Cardiac muscle cell (in vitro differentiated cells and primary cell): ENCODE measurements around the gene MYPN. TPM values are rescaled to one million over a fixed set of nuclear protein-coding genes. Genes with fewer than 3 reads are reported as not detected.
"Not testable (repeated sequence)": the region's sequence is repeated elsewhere in the genome, so short reads cannot be mapped to it uniquely, and the experiment has no call there.

Experiments
- DNase-seq, 2 donors: peaks; one replicate each; pipeline versions ENCODE4 v3.0.0 to v3.0.0-alpha.2; 2010 to 2017; ENCODE audit warnings: low read depth in 1 of 2, low spot score in 1 of 2
- H3K27ac ChIP-seq: fragments of 200-600 bp; sonication (generic); 2 replicates; pipeline ENCODE4 v1.5.1; 2016
- H3K27me3 ChIP-seq: fragments of 200-600 bp; sonication (generic); 2 replicates; pipeline ENCODE4 v1.6.0; 2016; ENCODE audit warnings: control low read depth
- H3K36me3 ChIP-seq: fragments of 200-600 bp; sonication (generic); 2 replicates; pipeline ENCODE4 v1.5.1; 2016; ENCODE audit warnings: control low read depth
- H3K4me1 ChIP-seq: fragments of 200-600 bp; sonication (generic); 2 replicates; pipeline ENCODE4 v1.8.1; 2017; ENCODE audit warnings: low read depth, mild to moderate bottlenecking, mixed run types
- H3K4me3 ChIP-seq: fragments of 200-600 bp; sonication (generic); 2 replicates; pipeline ENCODE4 v1.5.1; 2016; ENCODE audit warnings: mild to moderate bottlenecking
- H3K9me3 ChIP-seq: fragments of 200-600 bp; sonication (generic); 2 replicates; pipeline ENCODE4 v1.5.1; 2017; ENCODE audit warnings: low read depth, mild to moderate bottlenecking, control low read depth
- CTCF ChIP-seq: IDR thresholded peaks from 2 replicates; pipeline ENCODE4 v1.5.1; 2012; ENCODE audit warnings: low read depth, mild to moderate bottlenecking, low read length
- polyA plus RNA-seq: library from polyadenylated mRNA; unstranded; fragments of >200 nt; fragmentation: Nextera tagmentation; extraction: Ambion mirVana; gene quantifications from 2 replicates; pipeline ENCODE4 v1.2.1, GENCODE V29; 2016
- total RNA-seq: library from RNA; depleted of rRNA; stranded (reverse); fragments of >200 nt; gene quantifications from 2 replicates; pipeline ENCODE4 v1.2.3, GENCODE V29; 2016

Gene MYPN
- total and polyA plus RNA-seq, 2 experiments from 2014 or later = 3.9 TPM

GRCh38 chr10:68156373-68157185, 47.3 kb downstream of the MYPN start:
- TF ChIP-seq CTCF = peak; percentile 83
- no peak overlapping the region for H3K27ac ChIP-seq
- H3K9me3 ChIP-seq = no peaks in the 10 kb centered on the region
- no peak overlapping the region for H3K4me3 ChIP-seq
- H3K36me3 ChIP-seq = no peaks in the 10 kb centered on the region
- no peaks in the 10 kb centered on the region for H3K27me3 ChIP-seq
- H3K4me1 ChIP-seq = peaks cover 15% of the 10 kb centered on the region
- DNase-seq = peak; percentile 40 to 83

- not testable (repeated sequence) for H3K36me3 ChIP-seq, DNase-seq, H3K4me3 ChIP-seq, H3K27ac ChIP-seq, H3K27me3 ChIP-seq, H3K9me3 ChIP-seq
- peaks cover 15% of the 10 kb centered on the region for H3K4me1 ChIP-seq
Measured at GRCh38 chr10:68157522-68157921, 48.2 kb downstream of the MYPN start.

- Histone ChIP-seq H3K36me3 (no peaks in the 10 kb centered on the region), H3K4me1 (peaks cover 15% of the 10 kb centered on the region), H3K27ac (no peak overlapping the region), H3K4me3 (no peak overlapping the region), H3K9me3 (no peaks in the 10 kb centered on the region), H3K27me3 (no peaks in the 10 kb centered on the region)
- no peak for DNase-seq
- TF ChIP-seq CTCF = no peak
Measured at GRCh38 chr10:68158031-68158430, 48.7 kb downstream of the MYPN start.

GRCh38 chr10:68163735-68164134, 54.4 kb downstream of the MYPN start:
- DNase-seq = no peak
- no peak overlapping the region for H3K27ac ChIP-seq
- no peaks in the 10 kb centered on the region for H3K27me3 ChIP-seq
- H3K9me3 ChIP-seq = no peaks in the 10 kb centered on the region
- H3K36me3 ChIP-seq = no peaks in the 10 kb centered on the region
- TF ChIP-seq CTCF = no peak
- H3K4me3 ChIP-seq = no peak overlapping the region
- H3K4me1 ChIP-seq = no peaks in the 10 kb centered on the region

- DNase-seq = no peak
- no peak overlapping the region for H3K27ac ChIP-seq
- H3K9me3 ChIP-seq = no peaks in the 10 kb centered on the region
- H3K36me3 ChIP-seq = no peaks in the 10 kb centered on the region
- TF ChIP-seq CTCF = no peak
- no peaks in the 10 kb centered on the region for H3K4me1 ChIP-seq
- H3K4me3 ChIP-seq = no peak overlapping the region
- no peaks in the 10 kb centered on the region for H3K27me3 ChIP-seq
Measured at GRCh38 chr10:68165643-68166042, 56.4 kb downstream of the MYPN start.

- Histone ChIP-seq H3K27ac (no peak overlapping the region), H3K36me3 (no peaks in the 10 kb centered on the region), H3K4me3 (no peak overlapping the region), H3K27me3 (no peaks in the 10 kb centered on the region), H3K4me1 (no peaks in the 10 kb centered on the region), H3K9me3 (no peaks in the 10 kb centered on the region)
- TF ChIP-seq CTCF = no peak
- DNase-seq = no peak
Measured at GRCh38 chr10:68166871-68167585, 57.7 kb downstream of the MYPN start.
